Measurements from ENCODE around the gene CCM2.

DNA sequence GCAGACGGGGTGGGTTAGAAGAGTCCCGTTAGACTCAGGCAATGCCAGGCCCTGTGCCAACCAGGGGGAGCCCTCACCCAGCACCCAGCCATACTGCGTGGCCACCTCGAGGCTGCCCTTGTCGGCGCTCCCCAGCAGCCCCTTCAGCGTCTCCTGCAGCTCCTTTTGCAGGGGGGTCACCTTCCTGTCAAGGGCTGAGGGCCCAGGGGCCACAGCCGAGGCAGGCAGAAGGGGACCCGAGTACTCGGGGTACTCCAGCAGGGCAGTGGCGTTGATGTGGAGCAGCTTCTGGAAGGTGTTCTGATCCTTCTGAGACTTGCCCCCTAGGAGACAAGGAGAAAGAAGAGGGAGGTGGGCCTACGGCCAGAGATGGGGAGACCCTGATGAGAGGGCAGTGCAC, 101.7 kb downstream of the CCM2 start:
- TF ChIP-seq EP300 (conservative IDR thresholded peaks at IDR 0.05; ENCODE audit: poor library complexity, severe bottlenecking): no peak
- no peak for TF ChIP-seq POLR2AphosphoS5 (IDR thresholded peaks at IDR 0.05)
- TF ChIP-seq, protein P1, sequence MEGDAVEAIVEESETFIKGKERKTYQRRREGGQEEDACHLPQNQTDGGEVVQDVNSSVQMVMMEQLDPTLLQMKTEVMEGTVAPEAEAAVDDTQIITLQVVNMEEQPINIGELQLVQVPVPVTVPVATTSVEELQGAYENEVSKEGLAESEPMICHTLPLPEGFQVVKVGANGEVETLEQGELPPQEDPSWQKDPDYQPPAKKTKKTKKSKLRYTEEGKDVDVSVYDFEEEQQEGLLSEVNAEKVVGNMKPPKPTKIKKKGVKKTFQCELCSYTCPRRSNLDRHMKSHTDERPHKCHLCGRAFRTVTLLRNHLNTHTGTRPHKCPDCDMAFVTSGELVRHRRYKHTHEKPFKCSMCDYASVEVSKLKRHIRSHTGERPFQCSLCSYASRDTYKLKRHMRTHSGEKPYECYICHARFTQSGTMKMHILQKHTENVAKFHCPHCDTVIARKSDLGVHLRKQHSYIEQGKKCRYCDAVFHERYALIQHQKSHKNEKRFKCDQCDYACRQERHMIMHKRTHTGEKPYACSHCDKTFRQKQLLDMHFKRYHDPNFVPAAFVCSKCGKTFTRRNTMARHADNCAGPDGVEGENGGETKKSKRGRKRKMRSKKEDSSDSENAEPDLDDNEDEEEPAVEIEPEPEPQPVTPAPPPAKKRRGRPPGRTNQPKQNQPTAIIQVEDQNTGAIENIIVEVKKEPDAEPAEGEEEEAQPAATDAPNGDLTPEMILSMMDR (IDR thresholded peaks at IDR 0.05; ENCODE audit: poor library complexity, severe bottlenecking): no peak
- TF ChIP-seq TAF1 (IDR thresholded peaks at IDR 0.05; ENCODE audit: low read depth): no peak
- no peak for TF ChIP-seq EZH2 (IDR thresholded peaks at IDR 0.05; ENCODE audit: borderline replicate concordance, insufficient read depth, low read length, poor library complexity, severe bottlenecking)
- TF ChIP-seq RAD21 (conservative IDR thresholded peaks at IDR 0.05): no peak
